Measurements from ENCODE around the gene ACOX3. TPM values are rescaled to one million over a fixed set of nuclear protein-coding genes. Genes with fewer than 3 reads are reported as not detected.

The ACOX3 gene
- total RNA-seq, 2 experiments from 2014 or later: 12.7 to 16.8 TPM

DNA sequence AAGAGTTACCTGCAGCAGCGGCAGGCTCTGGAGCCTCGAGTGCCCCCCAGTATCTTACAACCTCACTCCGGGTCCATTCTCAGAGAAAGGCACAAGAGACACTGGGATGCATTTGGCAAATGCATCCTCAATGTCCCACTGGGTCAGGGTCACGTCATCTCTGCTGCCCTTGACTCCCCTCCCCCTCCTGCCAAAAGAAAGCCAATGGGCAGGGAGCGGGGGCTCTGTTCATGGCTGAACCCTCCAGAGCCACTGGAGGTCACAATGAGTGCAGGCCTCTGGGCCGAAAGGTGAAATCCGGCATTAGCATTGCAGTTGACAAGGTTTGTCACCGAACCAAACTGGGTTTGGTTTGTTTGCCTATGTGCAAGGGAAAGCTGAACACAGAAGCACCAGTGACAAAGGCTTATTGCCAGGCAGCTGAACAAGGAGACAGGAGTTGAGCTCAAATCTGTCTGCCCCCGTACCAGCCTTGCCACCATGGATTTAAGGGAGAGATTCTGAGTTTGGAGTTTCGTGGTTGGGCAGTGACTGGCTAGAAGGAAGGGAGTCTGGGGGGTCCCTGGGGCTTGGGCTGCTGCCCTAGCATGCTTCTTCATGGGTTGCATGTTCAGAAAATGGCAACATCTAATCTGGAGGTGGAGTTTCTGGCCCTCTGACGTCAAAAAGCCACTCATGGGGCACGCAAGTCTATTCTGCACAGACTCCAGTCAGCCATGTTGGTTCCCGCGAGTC lies 106.6 kb downstream of the ACOX3 start:
- no peak overlapping the region for H3K27ac ChIP-seq (ENCODE audit: low read depth, low read length, poor library complexity, severe bottlenecking)
- no peak overlapping the region for H3K4me2 ChIP-seq (ENCODE audit: low read length)
- 0 out of 2 replicates have a peak, but pooled peaks cover 9% of the 10 kb centered on the region for H3K9me3 ChIP-seq (ENCODE audit: low read length)
- no TSS peak for BruUV-seq (replicated peaks)
- no peaks in the 10 kb centered on the region for H3K9me2 ChIP-seq (ENCODE audit: insufficient read depth, low read length)
- no peak overlapping the region for H2AFZ ChIP-seq (ENCODE audit: low read length)
- ChIA-PET CTCF (ENCODE audit: unreplicated experiment) (interaction anchor here (0.6 kb wide), 1 partner anchor 31 kb away, joined by 4 read pairs; no protein-coding TSS in a partner anchor), POLR2A (no interaction called here)
- intact Hi-C loops (cut with micrococcal nuclease; ENCODE audit: unreplicated experiment): no loop called here
- H3K36me3 ChIP-seq (ENCODE audit: insufficient read depth, low read length): no peaks in the 10 kb centered on the region
- no peak for TF ChIP-seq EZH2phosphoT487 (IDR thresholded peaks at IDR 0.05; ENCODE audit: borderline replicate concordance, low read depth, low read length)
- TF ChIP-seq, protein P1, sequence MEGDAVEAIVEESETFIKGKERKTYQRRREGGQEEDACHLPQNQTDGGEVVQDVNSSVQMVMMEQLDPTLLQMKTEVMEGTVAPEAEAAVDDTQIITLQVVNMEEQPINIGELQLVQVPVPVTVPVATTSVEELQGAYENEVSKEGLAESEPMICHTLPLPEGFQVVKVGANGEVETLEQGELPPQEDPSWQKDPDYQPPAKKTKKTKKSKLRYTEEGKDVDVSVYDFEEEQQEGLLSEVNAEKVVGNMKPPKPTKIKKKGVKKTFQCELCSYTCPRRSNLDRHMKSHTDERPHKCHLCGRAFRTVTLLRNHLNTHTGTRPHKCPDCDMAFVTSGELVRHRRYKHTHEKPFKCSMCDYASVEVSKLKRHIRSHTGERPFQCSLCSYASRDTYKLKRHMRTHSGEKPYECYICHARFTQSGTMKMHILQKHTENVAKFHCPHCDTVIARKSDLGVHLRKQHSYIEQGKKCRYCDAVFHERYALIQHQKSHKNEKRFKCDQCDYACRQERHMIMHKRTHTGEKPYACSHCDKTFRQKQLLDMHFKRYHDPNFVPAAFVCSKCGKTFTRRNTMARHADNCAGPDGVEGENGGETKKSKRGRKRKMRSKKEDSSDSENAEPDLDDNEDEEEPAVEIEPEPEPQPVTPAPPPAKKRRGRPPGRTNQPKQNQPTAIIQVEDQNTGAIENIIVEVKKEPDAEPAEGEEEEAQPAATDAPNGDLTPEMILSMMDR (conservative IDR thresholded peaks at IDR 0.05; ENCODE audit: low read length): no peak
- H4K20me1 ChIP-seq (ENCODE audit: insufficient read depth, low read length): no peaks in the 10 kb centered on the region
- no peaks in the 10 kb centered on the region for H3K4me1 ChIP-seq (ENCODE audit: insufficient read depth, low read length, poor library complexity, severe bottlenecking)
- no peak overlapping the region for H3K4me3 ChIP-seq (ENCODE audit: low read depth, low read length, poor library complexity, severe bottlenecking)
- DNase-seq (ENCODE audit: low spot score): no peak
- H3K79me2 ChIP-seq (ENCODE audit: insufficient read depth, low read depth, low read length): no peaks in the 10 kb centered on the region

DNA sequence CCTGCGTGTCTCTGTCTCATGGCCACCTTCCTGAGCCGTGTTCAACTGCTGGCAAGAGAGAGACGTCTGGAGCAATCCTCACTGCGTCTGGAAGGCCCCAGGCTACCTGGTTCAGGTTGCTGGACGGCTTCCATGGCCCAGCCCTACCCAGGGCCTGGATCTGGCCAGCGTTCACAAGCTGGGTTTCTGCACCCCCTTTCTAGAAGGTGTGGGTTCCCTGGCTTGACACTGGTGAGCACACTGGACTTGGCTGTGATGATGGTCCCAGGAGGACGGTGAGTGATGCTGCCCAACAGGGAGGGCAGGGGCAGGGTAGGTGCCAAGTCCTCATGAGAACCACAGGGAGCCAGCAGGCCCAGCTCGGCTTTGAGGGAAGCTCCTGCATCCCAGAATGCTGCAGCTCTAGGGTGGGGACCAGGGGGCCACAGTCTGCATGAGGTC lies 107.6 kb downstream of the ACOX3 start:
- ChIA-PET CTCF (ENCODE audit: unreplicated experiment) (no interaction called here), POLR2A (no interaction called here)
- Histone ChIP-seq H3K36me3 (ENCODE audit: insufficient read depth, low read length) (no peaks in the 10 kb centered on the region), H3K4me1 (ENCODE audit: insufficient read depth, low read length, poor library complexity, severe bottlenecking) (no peaks in the 10 kb centered on the region), H3K4me2 (ENCODE audit: low read length) (no peak overlapping the region), H3K4me3 (ENCODE audit: low read depth, low read length, poor library complexity, severe bottlenecking) (no peak overlapping the region), H3K79me2 (ENCODE audit: insufficient read depth, low read depth, low read length) (no peaks in the 10 kb centered on the region), H2AFZ (ENCODE audit: low read length) (no peak overlapping the region), H4K20me1 (ENCODE audit: insufficient read depth, low read length) (no peaks in the 10 kb centered on the region), H3K9me3 (ENCODE audit: low read length) (0 out of 2 replicates have a peak, but pooled peaks cover 9% of the 10 kb centered on the region), H3K27ac (ENCODE audit: low read depth, low read length, poor library complexity, severe bottlenecking) (no peak overlapping the region), H3K9me2 (ENCODE audit: insufficient read depth, low read length) (no peaks in the 10 kb centered on the region)
- TF ChIP-seq EZH2phosphoT487 (IDR thresholded peaks at IDR 0.05; ENCODE audit: borderline replicate concordance, low read depth, low read length): no peak
- TF ChIP-seq, protein P1 (conservative IDR thresholded peaks at IDR 0.05; ENCODE audit: low read length): no peak
- no TSS peak for BruUV-seq (replicated peaks)
- no peak for DNase-seq (ENCODE audit: low spot score)
- intact Hi-C loops (cut with micrococcal nuclease; ENCODE audit: unreplicated experiment): no loop called here

Measured in OCI-LY7 (cell line).